Heart left ventricle (tissue), 16 donors: ENCODE data around the gene TNKS1BP1. TPM values are rescaled to one million over a fixed set of nuclear protein-coding genes. Genes with fewer than 3 reads are reported as not detected.

Source experiments
- ATAC-seq, 4 donors: fragments of 200-7000 bp; cut with Tn5 transposase; one replicate each; pipeline ENCODE4 v1.9.1; 2020 to 2022; ENCODE audit warnings: moderate library complexity in 4 of 4, mild to moderate bottlenecking in 3 of 4, moderate number of reproducible peaks in 1 of 4
- DNase-seq, 5 donors: peaks; one replicate each; pipeline ENCODE4 v3.0.0-alpha.2; 2020
- H3K27ac ChIP-seq, 12 donors: fragments of 200-600 bp; sonication (generic) in 4 of 12; one replicate each; pipeline versions ENCODE4 v1.5.0 to v1.8.0; 2016 to 2022; ENCODE audit warnings: mild to moderate bottlenecking in 2 of 12
- H3K27me3 ChIP-seq, 9 donors: fragments of 200-600 bp; sonication (generic) in 2 of 9; one replicate each; pipeline versions ENCODE4 v1.5.1 to v1.8.0; 2016 to 2022; ENCODE audit warnings: mild to moderate bottlenecking in 3 of 9
- H3K36me3 ChIP-seq, 9 donors: fragments of 200-600 bp; sonication (generic) in 2 of 9; one replicate each; pipeline versions ENCODE4 v1.5.0 to v1.8.0; 2018 to 2022; ENCODE audit warnings: mild to moderate bottlenecking in 2 of 9
- H3K4me1 ChIP-seq, 12 donors: fragments of 200-600 bp; sonication (generic) in 4 of 12; one replicate each; pipeline versions ENCODE4 v1.5.0 to v1.8.0; 2016 to 2022; ENCODE audit warnings: mild to moderate bottlenecking in 3 of 12
- H3K4me3 ChIP-seq, 12 donors: fragments of 200-600 bp; sonication (generic) in 4 of 12; one replicate each; pipeline versions ENCODE4 v1.5.0 to v1.8.0; 2017 to 2022; ENCODE audit warnings: mild to moderate bottlenecking in 9 of 12, moderate library complexity in 4 of 12
- H3K9me3 ChIP-seq, 12 donors: fragments of 200-600 bp; sonication (generic) in 4 of 12; one replicate each; pipeline versions ENCODE4 v1.5.0 to v1.8.0; 2016 to 2022; ENCODE audit warnings: mild to moderate bottlenecking in 1 of 12
- CTCF ChIP-seq, 12 donors: fragments of 200-600 bp; sonication (generic) in 4 of 12; IDR thresholded peaks; one replicate each; pipeline versions ENCODE4 v1.5.0 to v1.8.0; 2018 to 2022; ENCODE audit warnings: antibody characterized with exemption in 12 of 12, mild to moderate bottlenecking in 5 of 12
- POLR2A ChIP-seq, 2 donors: fragments of 450-650 bp; IDR thresholded peaks; one replicate each; pipeline ENCODE4 v1.6.1; 2017; ENCODE audit warnings: antibody characterized with exemption in 2 of 2, mild to moderate bottlenecking in 2 of 2, moderate library complexity in 2 of 2
- WGBS, 4 donors: extraction: QIAGEN DNeasy Blood & Tissue Kit in 2 of 4; methylation state at CpG; one replicate each; pipeline versions ENCODE4 v1.1.5 to v1.1.7; 2013 to 2018; 5-methylcytosine and 5-hydroxymethylcytosine counted together
- intact Hi-C, 10 donors: fragments of 100-400 bp; cut with DNase I; formaldehyde crosslinking; loops; one replicate each; pipeline versions ENCODE4 v1.11.1 to v1.14.2; 2022
- polyA plus RNA-seq, 2 donors: library from polyadenylated mRNA; stranded (reverse); fragments of 200-250 nt; gene quantifications; one replicate each; pipeline ENCODE4 v1.2.3, GENCODE V29; 2013
- total RNA-seq, 9 donors: library from RNA; depleted of rRNA in 2 of 9; stranded (reverse); fragments of >200 nt in 2 of 9; fragmentation: NEBNext Ultra II Directional in 3 of 9; extraction: Animal tissue kit (Norgen Biotek cat#: 25700) in 3 of 9; gene quantifications; one replicate each; pipeline versions ENCODE4 v1.1.0 to v1.2.4, GENCODE V29; 2016 to 2023
- donor health status: ischemic (EF 13 %, LVEDD 7.1; RV severe dilation, severe dysfunction).
- donor health status: healthy with polysubstance abuse.
- donor health status: DM: no; HTN: yes; CAD: no.
- donor health status: DM: no; HTN: no; CAD: no.
- donor health status: ischemic (EF 25% LVEDD 6.9; RV normal size, moderate dysfunction).
- donor health status: ischemic (EF 25% LVEDD 5.7; RV mildly dilated, moderate dysfunction).
- donor health status: healthy.
- donor health status: DM: yes; HTN: yes; CAD: no.
- donor health status: ischemic (EF 35%, LVEDD 5.7; RV mildly dilated, moderate dysfunction).
- donor health status: nonischemic (EF 11% LVEDD 7.7; RV severe dilation, severe dysfunction).
- donor health status: DM: yes; HTN: yes; CAD: no.
- donor health status: PGD.
- donor health status: ischemic (EF 29% LVEDD 5.4; RV normal size, mild dysfunction).
- donor health status: nonischemic (EF 23%, LVEDD 6.1; RV moderate dilation, normal function).

The TNKS1BP1 gene
- total and polyA plus RNA-seq, 11 donors = 25.3 to 68.3 (median 34.2) TPM

GRCh38 chr11:57274904-57275498 lies 49.8 kb downstream of the TNKS1BP1 start:
- no peak for ATAC-seq
- no peak for DNase-seq
- Histone ChIP-seq H3K4me3 (no peak overlapping the region), H3K27me3 (no peaks in the 10 kb centered on the region), H3K27ac (peak overlapping the region; percentile 47 to 95 (median 82)), H3K4me1 (peaks cover 0 to 41% (median 24%) of the 10 kb centered on the region in 12 donors), H3K9me3 (peaks cover 0 to 11% (median 1%) of the 10 kb centered on the region in 12 donors), H3K36me3 (no peaks in the 10 kb centered on the region)
- WGBS, 4 donors = 38 to 53% (median 43%) methylated on average over 1 of the region's 1 CpG
- TF ChIP-seq POLR2A (IDR thresholded peaks at IDR 0.05) = no peak
- no peak for TF ChIP-seq CTCF (IDR thresholded peaks at IDR 0.05)
- intact Hi-C loops = loop anchor here in 2 of 10 donors (5.0 kb wide), 2 partner anchors 47 to 52 kb away; partner anchors contain the start of gene TNKS1BP1 (in 1 of the 2)

GRCh38 chr11:57273448-57274058 lies 51.2 kb downstream of the TNKS1BP1 start:
- Histone ChIP-seq H3K27me3 (no peaks in the 10 kb centered on the region), H3K4me1 (peaks cover 0 to 50% (median 30%) of the 10 kb centered on the region in 12 donors), H3K4me3 (no peak overlapping the region), H3K27ac (no peak overlapping the region), H3K9me3 (peaks cover 0 to 11% (median 1%) of the 10 kb centered on the region in 12 donors), H3K36me3 (no peaks in the 10 kb centered on the region)
- 93 to 96% (median 95%) methylated on average over 4 of the region's 4 CpGs for WGBS, 4 donors
- DNase-seq (no peak), ATAC-seq (no peak)
- intact Hi-C loops = no loop called here
- TF ChIP-seq POLR2A (IDR thresholded peaks at IDR 0.05) (no peak), CTCF (IDR thresholded peaks at IDR 0.05) (no peak)

DNA sequence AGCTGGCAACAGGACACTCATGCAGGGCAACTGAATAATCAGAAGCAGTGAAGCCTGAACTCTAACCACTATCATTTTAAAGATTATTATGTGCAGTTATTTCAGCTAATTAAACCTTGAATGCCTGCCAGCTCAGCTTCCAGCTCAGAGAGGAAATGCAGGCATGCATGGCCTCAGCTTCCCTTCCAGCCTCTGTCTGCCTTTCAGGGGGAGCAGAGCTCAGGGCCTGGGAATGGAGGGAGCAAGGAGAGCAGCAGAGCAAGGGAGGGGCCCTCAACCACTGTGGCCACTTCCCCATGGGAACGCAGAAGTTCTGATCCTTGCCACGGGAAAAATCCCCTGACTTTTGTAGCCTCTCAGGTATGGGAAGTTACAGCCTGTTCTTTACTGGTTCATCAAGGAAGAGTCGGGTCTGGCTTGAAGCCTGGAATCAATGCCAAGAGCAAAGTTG lies 55.2 kb downstream of the TNKS1BP1 start:
- intact Hi-C loops = loop anchor here in 1 of 10 donors (10.0 kb wide), 1 partner anchor 65 kb away; no protein-coding TSS in a partner anchor
- 16 to 31% (median 26%) methylated on average over 3 of the region's 3 CpGs for whole genome bisulfite sequencing, 4 donors
- TF ChIP-seq CTCF (IDR thresholded peaks at IDR 0.05) (no peak), POLR2A (IDR thresholded peaks at IDR 0.05) (no peak)
- no peaks in the 10 kb centered on the region for H3K36me3 ChIP-seq
- peaks cover 0 to 24% (median 4%) of the 10 kb centered on the region in 12 donors for H3K9me3 ChIP-seq
- H3K4me1 ChIP-seq = peaks cover 0 to 18% (median 6%) of the 10 kb centered on the region in 12 donors
- peak overlapping the region in 5 of 12 donors; percentile 10 to 61 (median 44) for H3K27ac ChIP-seq
- peak in 2 of 4 donors; percentile 69 to 72 for ATAC-seq
- DNase-seq = no peak
- H3K27me3 ChIP-seq = no peaks in the 10 kb centered on the region
- no peak overlapping the region for H3K4me3 ChIP-seq

- peaks cover 0 to 14% (median 6%) of the 10 kb centered on the region in 12 donors for H3K4me1 ChIP-seq
- H3K36me3 ChIP-seq = no peaks in the 10 kb centered on the region
- H3K9me3 ChIP-seq = peaks cover 0 to 15% (median 0%) of the 10 kb centered on the region in 12 donors
- TF ChIP-seq CTCF (IDR thresholded peaks at IDR 0.05) (no peak), POLR2A (IDR thresholded peaks at IDR 0.05) (no peak)
- DNase-seq = no peak
- H3K27me3 ChIP-seq = no peaks in the 10 kb centered on the region
- H3K27ac ChIP-seq = no peak overlapping the region
- intact Hi-C loops = loop anchor here in 1 of 10 donors (10.0 kb wide), 1 partner anchor 61 kb away; no protein-coding TSS in a partner anchor
- no peak for ATAC-seq
- H3K4me3 ChIP-seq = no peak overlapping the region
These were observed 58.6 kb downstream of the TNKS1BP1 start for GRCh38 chr11:57266157-57266556.
